Measurements from ENCODE around the gene ERP27.

ERP27 gene

DNA sequence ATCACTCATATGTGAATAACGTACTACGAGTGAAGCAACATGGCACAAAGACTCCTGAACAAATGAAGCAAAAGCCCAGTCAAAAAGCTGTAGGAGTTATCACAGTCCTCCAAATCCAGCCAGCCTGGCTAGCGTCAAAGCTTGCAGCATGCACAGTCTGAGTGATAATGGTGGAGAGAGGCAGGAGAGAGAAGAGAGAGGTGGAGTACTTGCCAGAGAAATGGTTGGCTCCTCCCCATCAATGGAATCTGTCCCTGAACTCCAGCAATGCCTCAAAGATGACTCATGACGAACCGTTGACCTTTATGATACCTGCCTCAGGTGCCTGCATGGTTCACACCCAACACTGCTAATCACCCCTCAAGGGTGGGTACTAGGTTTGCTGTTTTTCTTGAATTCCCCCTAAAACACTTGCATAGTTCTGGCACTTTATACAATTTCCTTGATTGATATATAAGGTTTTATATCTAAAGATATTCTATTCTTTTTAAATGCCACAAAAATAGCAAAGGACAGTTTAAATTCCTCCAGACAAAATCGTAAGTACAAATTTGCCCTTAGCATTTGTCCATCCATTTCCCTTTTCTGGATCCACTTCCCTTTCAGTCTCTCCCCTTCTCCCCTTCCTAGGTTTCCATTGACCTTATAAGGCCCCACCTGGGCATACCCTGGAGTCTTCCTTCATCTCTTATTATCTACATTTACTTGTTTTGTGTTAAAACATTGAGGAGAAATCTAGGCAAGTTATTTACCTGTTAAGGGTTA, 12.8 kb upstream of the ERP27 start:
- no peaks in the 10 kb centered on the region for H3K9me3 ChIP-seq (ENCODE audit: insufficient read depth, low read depth, low read length)
- peaks cover 11 to 26% of the 10 kb centered on the region in 2 experiments for H3K4me1 ChIP-seq (ENCODE audit: control insufficient read depth in 1 of 2, insufficient read depth in 2 of 2, low read length in 2 of 2)
- H2AK5ac ChIP-seq (ENCODE audit: low read length), result no peak overlapping the region
- H3K4ac ChIP-seq (ENCODE audit: low read depth, low read length), result no peak overlapping the region
- peaks cover 32% of the 10 kb centered on the region for H3K79me1 ChIP-seq (ENCODE audit: low read length)
- H3K18ac ChIP-seq (ENCODE audit: low read length), result no peak overlapping the region
- no peak overlapping the region for H3K9ac ChIP-seq (ENCODE audit: low read length)
- H3K27ac ChIP-seq (ENCODE audit: low read depth, low read length), result peak overlapping the region; percentile 81
- H2BK120ac ChIP-seq (ENCODE audit: insufficient read depth, low read length, poor library complexity), result no peak overlapping the region
- no peak overlapping the region for H2AFZ ChIP-seq (ENCODE audit: insufficient read depth, low read length, poor library complexity)
- peak overlapping the region; percentile 93 for H4K91ac ChIP-seq (ENCODE audit: low read depth, low read length)
- H4K8ac ChIP-seq (ENCODE audit: low read depth, low read length), result no peak overlapping the region
- H2BK5ac ChIP-seq (ENCODE audit: low read depth, low read length, poor library complexity), result peak overlapping the region; percentile 92
- peak overlapping the region; percentile 41 for H2BK12ac ChIP-seq (ENCODE audit: low read length)
- H3K14ac ChIP-seq (ENCODE audit: low read length), result no peak overlapping the region
- WGBS (ENCODE audit: extremely low coverage, insufficient coverage, insufficient read length), result no CpG with 5 or more reads among the region's 6 CpGs
- H4K12ac ChIP-seq (ENCODE audit: low read depth, low read length), result no peak overlapping the region
- DNase-seq, result peak; percentile 90 to 97
- no peaks in the 10 kb centered on the region for H3K27me3 ChIP-seq (ENCODE audit: insufficient read depth, low read length)
- H3K4me3 ChIP-seq (ENCODE audit: low read depth, low read length), result no peak overlapping the region
- no peaks in the 10 kb centered on the region for H3K79me2 ChIP-seq (ENCODE audit: control insufficient read depth, insufficient read depth, low read length, poor library complexity)
- no peak overlapping the region for H3K23ac ChIP-seq (ENCODE audit: low read length)
- peaks cover 0 to 1% of the 10 kb centered on the region in 2 experiments for H3K36me3 ChIP-seq (ENCODE audit: control insufficient read depth in 1 of 2, insufficient read depth in 2 of 2, low read length in 2 of 2)
- H3K4me2 ChIP-seq (ENCODE audit: low read length), result peak overlapping the region; percentile 40

DNA sequence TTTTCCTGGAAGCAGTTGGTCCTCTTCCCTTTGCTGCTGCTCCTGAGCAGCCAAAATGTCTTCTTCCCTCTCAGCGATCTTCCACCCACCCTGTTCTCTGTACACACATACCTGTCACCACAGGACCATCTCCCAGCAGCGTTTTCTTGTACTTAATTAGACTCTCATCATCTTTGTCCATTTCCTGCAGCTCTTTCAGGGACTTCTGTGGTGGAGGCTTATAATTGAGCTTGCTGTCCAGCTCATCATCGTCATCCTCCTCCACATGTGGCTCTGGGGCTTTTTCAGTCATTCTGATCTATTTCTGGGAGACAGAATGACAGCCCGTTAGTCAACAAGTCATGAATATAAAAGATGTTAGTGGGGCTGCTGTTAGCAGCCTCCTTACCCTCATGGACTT, 12.1 kb upstream of the ERP27 start:
- no peak overlapping the region for H3K4me3 ChIP-seq (ENCODE audit: low read depth, low read length)
- DNase-seq, result no peak
- H3K18ac ChIP-seq (ENCODE audit: low read length), result no peak overlapping the region
- no peak overlapping the region for H3K23ac ChIP-seq (ENCODE audit: low read length)
- H4K91ac ChIP-seq (ENCODE audit: low read depth, low read length), result peak overlapping the region; percentile 71
- peaks cover 11 to 26% of the 10 kb centered on the region in 2 experiments for H3K4me1 ChIP-seq (ENCODE audit: control insufficient read depth in 1 of 2, insufficient read depth in 2 of 2, low read length in 2 of 2)
- no peaks in the 10 kb centered on the region for H3K79me2 ChIP-seq (ENCODE audit: control insufficient read depth, insufficient read depth, low read length, poor library complexity)
- H3K27me3 ChIP-seq (ENCODE audit: insufficient read depth, low read length), result no peaks in the 10 kb centered on the region
- peak overlapping the region; percentile 43 for H2BK12ac ChIP-seq (ENCODE audit: low read length)
- no peak overlapping the region for H2AK5ac ChIP-seq (ENCODE audit: low read length)
- H3K79me1 ChIP-seq (ENCODE audit: low read length), result peaks cover 32% of the 10 kb centered on the region
- peak overlapping the region; percentile 57 for H2BK120ac ChIP-seq (ENCODE audit: insufficient read depth, low read length, poor library complexity)
- H3K4ac ChIP-seq (ENCODE audit: low read depth, low read length), result no peak overlapping the region
- H2AFZ ChIP-seq (ENCODE audit: insufficient read depth, low read length, poor library complexity), result no peak overlapping the region
- no peaks in the 10 kb centered on the region for H3K9me3 ChIP-seq (ENCODE audit: insufficient read depth, low read depth, low read length)
- peak overlapping the region; percentile 79 for H3K27ac ChIP-seq (ENCODE audit: low read depth, low read length)
- peak overlapping the region; percentile 62 for H4K8ac ChIP-seq (ENCODE audit: low read depth, low read length)
- no peak overlapping the region for H4K12ac ChIP-seq (ENCODE audit: low read depth, low read length)
- peak overlapping the region; percentile 45 for H3K4me2 ChIP-seq (ENCODE audit: low read length)
- H3K36me3 ChIP-seq (ENCODE audit: control insufficient read depth in 1 of 2, insufficient read depth in 2 of 2, low read length in 2 of 2), result peaks cover 0 to 1% of the 10 kb centered on the region in 2 experiments
- peak overlapping the region; percentile 44 for H2BK5ac ChIP-seq (ENCODE audit: low read depth, low read length, poor library complexity)
- peak overlapping the region; percentile 64 for H3K14ac ChIP-seq (ENCODE audit: low read length)
- WGBS (ENCODE audit: extremely low coverage, insufficient coverage, insufficient read length), result no CpG with 5 or more reads among the region's 4 CpGs
- H3K9ac ChIP-seq (ENCODE audit: low read length), result no peak overlapping the region

DNA sequence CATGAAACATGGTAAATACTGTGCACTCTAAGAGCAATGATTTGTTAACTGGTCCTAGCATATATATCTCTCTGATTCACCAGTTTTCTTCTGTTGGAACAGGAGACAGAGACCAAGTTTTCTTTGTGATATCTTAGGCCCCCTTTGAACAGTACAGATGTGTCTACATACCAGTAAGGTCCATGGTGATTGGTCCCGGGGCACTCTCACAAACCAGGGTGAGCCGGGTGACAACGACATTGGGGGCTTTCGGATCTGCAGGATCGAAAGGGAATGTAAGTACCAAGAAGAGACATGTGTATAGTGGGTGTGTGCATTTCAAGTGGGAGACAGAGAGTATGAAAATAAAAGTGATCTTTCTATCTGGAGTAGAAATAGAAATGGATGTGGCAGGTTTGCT, 11.3 kb upstream of the ERP27 start:
- Histone ChIP-seq H3K4me3 (ENCODE audit: low read depth, low read length) (no peak overlapping the region), H4K91ac (ENCODE audit: low read depth, low read length) (peak overlapping the region; percentile 95), H3K27me3 (ENCODE audit: insufficient read depth, low read length) (no peaks in the 10 kb centered on the region), H2BK120ac (ENCODE audit: insufficient read depth, low read length, poor library complexity) (peak overlapping the region; percentile 90), H3K4me1 (ENCODE audit: control insufficient read depth in 1 of 2, insufficient read depth in 2 of 2, low read length in 2 of 2) (peaks cover 11 to 26% of the 10 kb centered on the region in 2 experiments), H3K18ac (ENCODE audit: low read length) (peak overlapping the region; percentile 93), H3K9me3 (ENCODE audit: insufficient read depth, low read depth, low read length) (no peaks in the 10 kb centered on the region), H3K4me2 (ENCODE audit: low read length) (no peak overlapping the region), H2BK5ac (ENCODE audit: low read depth, low read length, poor library complexity) (peak overlapping the region; percentile 92), H3K27ac (ENCODE audit: low read depth, low read length) (peak overlapping the region; percentile 79), H4K12ac (ENCODE audit: low read depth, low read length) (no peak overlapping the region), H3K79me1 (ENCODE audit: low read length) (peaks cover 32% of the 10 kb centered on the region), H3K36me3 (ENCODE audit: control insufficient read depth in 1 of 2, insufficient read depth in 2 of 2, low read length in 2 of 2) (peaks cover under 1 to 1% of the 10 kb centered on the region in 2 experiments), H3K9ac (ENCODE audit: low read length) (no peak overlapping the region), H2AK5ac (ENCODE audit: low read length) (peak overlapping the region; percentile 88), H2BK12ac (ENCODE audit: low read length) (peak overlapping the region; percentile 100), H3K79me2 (ENCODE audit: control insufficient read depth, insufficient read depth, low read length, poor library complexity) (no peaks in the 10 kb centered on the region), H3K4ac (ENCODE audit: low read depth, low read length) (peak overlapping the region; percentile 76), H3K23ac (ENCODE audit: low read length) (no peak overlapping the region), H2AFZ (ENCODE audit: insufficient read depth, low read length, poor library complexity) (peak overlapping the region; percentile 71), H4K8ac (ENCODE audit: low read depth, low read length) (peak overlapping the region; percentile 86), H3K14ac (ENCODE audit: low read length) (peak overlapping the region; percentile 86)
- WGBS (ENCODE audit: extremely low coverage, insufficient coverage, insufficient read length), result no CpG with 5 or more reads among the region's 5 CpGs
- DNase-seq, result no peak

DNA sequence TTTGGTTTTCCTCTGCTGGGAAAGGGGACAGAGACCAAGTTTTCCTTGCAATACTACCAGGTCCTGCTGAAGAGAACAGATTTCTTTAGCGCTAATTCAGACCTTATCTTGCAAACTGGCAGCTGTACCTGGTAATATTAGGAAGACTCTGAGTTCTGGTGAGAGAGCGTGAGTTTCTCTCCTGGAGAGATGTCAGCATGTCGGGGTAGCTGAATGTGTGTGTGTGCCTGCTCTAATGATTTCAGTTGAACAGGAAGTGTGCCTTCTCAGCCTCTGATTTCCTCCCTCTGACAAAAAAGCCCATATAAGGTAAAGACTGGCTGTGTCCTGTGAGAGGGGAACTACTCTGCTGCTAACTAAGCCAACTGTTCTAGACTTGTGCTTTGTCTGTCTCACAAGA, 10.3 kb upstream of the ERP27 start:
- Histone ChIP-seq H3K14ac (ENCODE audit: low read length) (peak overlapping the region; percentile 88), H3K4me3 (ENCODE audit: low read depth, low read length) (no peak overlapping the region), H3K9ac (ENCODE audit: low read length) (peak overlapping the region; percentile 82), H3K4ac (ENCODE audit: low read depth, low read length) (no peak overlapping the region), H3K79me2 (ENCODE audit: control insufficient read depth, insufficient read depth, low read length, poor library complexity) (no peaks in the 10 kb centered on the region), H3K9me3 (ENCODE audit: insufficient read depth, low read depth, low read length) (no peaks in the 10 kb centered on the region), H3K4me1 (ENCODE audit: control insufficient read depth in 1 of 2, insufficient read depth in 2 of 2, low read length in 2 of 2) (peaks cover 11 to 26% of the 10 kb centered on the region in 2 experiments), H3K79me1 (ENCODE audit: low read length) (peaks cover 32% of the 10 kb centered on the region), H3K18ac (ENCODE audit: low read length) (no peak overlapping the region), H4K12ac (ENCODE audit: low read depth, low read length) (no peak overlapping the region), H3K27ac (ENCODE audit: low read depth, low read length) (peak overlapping the region; percentile 94), H4K8ac (ENCODE audit: low read depth, low read length) (peak overlapping the region; percentile 83), H2BK120ac (ENCODE audit: insufficient read depth, low read length, poor library complexity) (peak overlapping the region; percentile 99), H2AK5ac (ENCODE audit: low read length) (no peak overlapping the region), H2BK12ac (ENCODE audit: low read length) (peak overlapping the region; percentile 95), H4K91ac (ENCODE audit: low read depth, low read length) (peak overlapping the region; percentile 98), H3K36me3 (ENCODE audit: control insufficient read depth in 1 of 2, insufficient read depth in 2 of 2, low read length in 2 of 2) (peaks cover 1 to 4% of the 10 kb centered on the region in 2 experiments), H2AFZ (ENCODE audit: insufficient read depth, low read length, poor library complexity) (no peak overlapping the region), H3K23ac (ENCODE audit: low read length) (no peak overlapping the region), H3K4me2 (ENCODE audit: low read length) (peak overlapping the region; percentile 17), H2BK5ac (ENCODE audit: low read depth, low read length, poor library complexity) (peak overlapping the region; percentile 96), H3K27me3 (ENCODE audit: insufficient read depth, low read length) (no peaks in the 10 kb centered on the region)
- WGBS (ENCODE audit: extremely low coverage, insufficient coverage, insufficient read length), result no CpG with 5 or more reads among the region's 3 CpGs
- DNase-seq, result peak in 1 of 2 donors; percentile 42

Measured in trophoblast cell (in vitro differentiated cells and primary cell).